ENCODE results near the gene ACSBG1.

ACSBG1 gene

DNA sequence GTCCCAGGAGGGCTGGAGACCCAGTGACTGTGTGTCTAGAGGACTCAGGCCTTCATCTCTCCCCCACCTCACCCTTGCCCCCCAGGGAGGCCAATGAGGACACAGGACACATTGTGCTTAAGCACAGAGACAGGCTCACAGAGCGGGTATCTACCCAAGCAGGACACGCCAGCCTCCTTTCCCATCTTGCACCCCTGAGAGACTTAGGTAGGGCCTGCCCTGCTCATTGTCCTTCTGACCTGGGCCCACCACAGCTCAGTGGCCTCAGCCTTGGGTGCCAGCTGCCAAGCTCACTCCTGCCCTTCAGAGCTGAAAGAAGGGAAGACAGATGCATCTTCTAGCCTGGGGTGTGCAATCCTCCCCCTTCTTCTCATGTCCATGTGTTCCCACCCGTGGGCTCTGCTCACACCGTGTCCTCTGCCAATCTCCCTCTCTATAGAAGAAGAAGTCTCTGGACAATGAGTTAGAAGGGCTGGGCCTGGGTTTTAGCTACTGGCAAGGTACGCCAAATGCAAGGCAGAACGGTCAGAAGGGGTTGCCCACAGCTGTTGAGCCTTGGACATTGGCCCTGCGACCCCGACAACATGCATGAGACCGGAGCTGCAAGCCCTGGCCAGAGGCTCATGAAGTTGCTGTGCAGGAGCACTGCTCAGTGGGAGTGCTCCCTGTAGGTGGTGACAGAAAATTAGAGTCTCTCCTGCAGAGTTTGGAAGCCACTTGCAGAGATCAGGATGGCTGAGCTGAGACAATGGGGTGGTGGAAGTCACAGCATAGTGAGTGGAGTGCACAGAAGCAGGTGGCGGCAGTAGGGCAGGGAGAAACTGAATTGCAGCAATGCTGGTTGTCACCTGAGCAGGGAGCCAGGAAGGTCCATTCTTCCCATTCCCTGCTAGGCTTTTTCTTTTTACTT lies 32.8 kb downstream of the ACSBG1 start:
- DNase-seq: no peak

DNA sequence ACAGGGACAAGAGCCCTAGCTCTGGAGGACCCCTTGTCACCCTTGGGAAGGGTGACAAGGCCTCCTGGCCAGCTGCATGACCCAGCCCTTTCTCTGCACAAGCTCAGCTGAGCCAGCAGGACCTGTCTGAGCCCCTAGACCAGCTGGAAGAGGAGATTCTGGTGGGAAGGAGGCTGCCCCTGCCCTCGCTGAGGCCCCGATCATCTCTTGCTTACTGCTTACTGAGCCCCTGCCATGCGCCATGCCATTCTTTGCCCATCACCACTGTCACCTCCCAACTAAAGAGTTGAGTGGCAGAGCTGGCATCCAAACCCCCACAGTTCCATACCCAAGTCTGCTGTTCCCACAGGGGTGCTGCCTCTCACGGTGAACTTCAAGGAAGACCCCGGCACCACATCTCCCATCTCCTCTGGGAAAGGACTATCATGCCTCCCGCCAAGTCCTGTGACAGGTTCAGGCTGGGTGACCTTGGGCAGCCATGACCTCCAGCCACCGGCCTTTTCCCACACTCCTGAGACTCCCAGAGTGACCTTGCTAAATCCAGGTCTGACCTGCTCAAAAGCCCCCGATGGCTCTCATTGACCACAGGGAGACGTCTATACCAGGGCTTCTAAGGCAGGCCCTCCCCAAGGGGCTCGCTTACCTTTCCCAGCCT lies 34.0 kb downstream of the ACSBG1 start:
- no peak for DNase-seq

DNA sequence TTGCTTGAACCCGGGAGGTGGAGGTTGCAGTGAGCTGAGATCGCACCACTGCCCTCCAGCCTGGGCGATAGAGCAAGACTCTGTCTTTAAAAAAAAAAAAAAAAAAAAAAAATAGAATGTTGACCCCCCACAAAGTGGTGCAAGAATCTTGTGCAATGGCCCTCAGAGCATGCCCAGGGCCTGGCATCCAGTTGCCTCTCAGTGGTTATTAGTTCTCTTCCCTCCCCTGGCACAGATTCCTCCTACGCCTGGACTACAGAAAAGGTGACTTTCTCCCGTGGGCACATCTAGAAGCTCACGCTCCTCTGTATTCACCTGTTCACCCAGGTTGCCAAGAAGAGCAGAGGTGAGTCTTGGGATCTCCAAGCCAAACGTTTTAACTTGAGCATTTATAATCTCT lies 36.7 kb downstream of the ACSBG1 start:
- no peak for DNase-seq

DNA sequence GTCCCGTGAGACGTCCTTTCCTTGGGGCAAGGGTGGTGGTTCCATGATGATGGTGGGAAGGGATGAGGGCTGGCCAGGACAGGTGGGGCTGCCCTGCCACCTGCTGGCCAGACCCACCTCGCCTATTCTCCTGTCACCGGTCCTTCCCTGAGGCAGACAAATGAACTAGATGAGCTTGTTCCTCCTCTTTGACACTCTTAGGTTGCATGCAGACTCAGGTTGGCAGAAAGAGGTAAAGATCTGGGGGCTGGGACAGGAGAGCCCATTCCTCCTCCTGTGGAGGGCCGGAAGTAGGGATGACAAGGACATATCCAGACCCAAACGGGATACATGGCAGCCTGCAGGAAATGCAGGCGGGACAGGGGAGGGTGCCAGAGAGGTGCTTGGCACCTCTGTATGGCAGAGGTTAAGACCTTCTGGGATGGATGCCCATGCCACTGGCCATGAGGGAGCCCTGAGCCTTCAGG lies 38.6 kb downstream of the ACSBG1 start:
- DNase-seq: peak in 1 of 2 experiments; percentile 19

DNA sequence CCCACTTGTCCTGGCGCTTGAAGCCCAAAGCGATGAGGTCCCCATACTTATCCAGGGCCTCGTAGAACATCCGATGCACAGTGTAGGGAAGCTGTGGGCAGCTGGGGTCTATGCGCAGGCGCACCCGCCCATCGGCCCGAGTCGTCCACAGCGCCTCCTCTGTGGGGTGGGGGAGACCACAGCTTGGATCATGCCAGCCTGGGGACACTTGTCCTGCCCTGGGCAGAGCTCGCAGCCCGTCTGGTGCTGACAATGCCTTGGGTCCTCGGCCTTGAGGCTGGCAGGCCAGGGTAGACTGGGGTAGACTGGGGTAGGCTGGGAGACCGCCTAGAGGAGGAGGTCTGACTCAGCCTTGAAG lies 39.8 kb downstream of the ACSBG1 start:
- DNase-seq: no peak

DNA sequence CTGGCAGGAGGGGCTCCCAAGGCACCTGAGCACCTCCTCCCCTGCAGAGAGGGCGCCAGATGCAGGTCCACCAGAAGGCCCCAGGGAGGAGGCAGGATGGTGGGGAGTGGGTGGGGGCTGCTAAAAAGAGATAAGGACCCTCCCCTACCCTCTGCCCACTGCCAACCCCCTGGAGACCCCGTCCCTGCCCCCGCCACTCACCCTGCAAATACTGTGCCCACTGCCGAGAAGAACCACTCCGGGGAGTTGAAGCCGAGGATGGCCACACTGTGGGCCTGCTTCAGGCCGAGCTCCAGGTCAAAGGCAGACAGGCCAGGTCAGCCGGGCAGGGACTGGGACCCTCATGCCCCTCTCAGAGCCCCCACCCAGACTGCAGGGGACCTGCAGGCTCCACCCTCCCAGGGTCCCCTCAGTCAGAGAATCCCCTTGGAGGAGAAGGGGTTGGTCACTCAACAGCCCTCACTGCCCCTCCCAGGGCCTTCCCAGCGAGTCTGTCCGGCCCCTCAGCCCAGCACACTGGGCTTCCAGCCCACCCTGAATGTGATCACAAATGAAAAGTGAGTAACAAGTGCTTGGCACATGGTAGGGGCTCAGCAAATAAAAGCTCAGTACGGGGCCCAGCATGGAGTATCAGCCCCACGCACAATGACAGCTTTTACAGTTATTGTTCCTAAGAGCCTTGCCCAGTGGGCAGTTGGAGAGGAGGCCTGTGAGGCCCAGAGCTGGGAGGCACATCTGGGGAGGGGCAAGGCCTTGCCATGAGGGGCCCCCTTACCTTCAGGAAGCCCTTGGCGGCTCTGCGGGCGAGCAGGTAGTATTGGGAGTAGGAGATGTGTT lies 40.4 kb downstream of the ACSBG1 start:
- DNase-seq: no peak

DNA sequence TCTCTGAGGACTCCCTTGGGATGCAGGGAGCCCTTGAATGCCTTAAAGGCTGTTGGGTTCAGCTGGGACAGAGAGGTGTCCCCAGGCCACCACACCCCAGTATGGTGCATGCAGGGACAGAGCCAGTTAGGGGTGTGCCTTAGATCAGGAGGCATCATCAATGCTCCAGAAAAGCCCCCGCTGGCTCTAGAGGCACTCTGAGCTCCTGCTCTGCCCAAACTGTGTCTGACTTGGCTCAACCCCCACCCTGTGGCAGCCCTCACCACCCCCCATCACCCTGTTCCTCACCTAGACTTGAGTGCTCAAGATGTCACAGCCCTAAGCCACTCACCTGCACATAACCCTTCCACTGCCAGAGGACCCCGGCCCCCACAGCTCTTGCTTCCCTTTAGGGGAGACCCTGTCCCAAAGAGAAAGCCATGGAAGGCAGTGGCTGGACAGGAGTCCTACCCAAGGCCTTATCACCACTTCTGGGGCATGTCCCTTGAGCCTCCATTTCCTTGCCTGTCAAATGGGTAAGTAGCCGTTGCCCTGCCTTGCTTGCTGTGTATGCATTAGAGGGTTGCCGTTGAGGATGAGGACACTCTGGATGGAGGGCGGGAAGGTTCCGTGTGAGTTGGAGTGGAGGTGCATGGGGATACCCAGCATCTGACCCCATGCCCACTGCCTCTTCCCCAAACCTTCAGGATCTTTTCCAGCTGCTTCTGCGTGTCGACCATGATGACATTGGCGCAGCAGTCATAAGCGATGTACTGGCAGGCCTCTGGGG lies 41.4 kb downstream of the ACSBG1 start:
- no peak for DNase-seq

DNA sequence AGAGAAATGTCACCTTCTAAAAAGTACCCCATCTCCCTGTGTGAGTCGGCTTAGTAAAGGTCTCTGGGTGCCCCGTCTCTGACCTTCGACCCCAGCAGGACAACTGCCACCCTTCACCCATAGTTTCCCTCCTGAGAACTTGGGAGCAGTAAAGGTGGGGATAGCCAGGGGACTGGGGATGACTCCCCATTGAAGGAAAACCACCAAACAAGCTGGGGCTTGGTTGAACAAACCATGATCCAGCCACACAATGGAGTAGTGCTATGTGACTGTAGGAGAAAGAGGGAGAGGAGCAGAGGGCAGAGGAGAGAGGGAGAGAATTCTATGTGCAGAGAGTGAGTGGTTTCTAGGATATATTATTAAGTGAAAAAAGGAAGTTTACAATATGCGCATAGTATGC lies 51.5 kb downstream of the ACSBG1 start:
- no peak for DNase-seq

DNA sequence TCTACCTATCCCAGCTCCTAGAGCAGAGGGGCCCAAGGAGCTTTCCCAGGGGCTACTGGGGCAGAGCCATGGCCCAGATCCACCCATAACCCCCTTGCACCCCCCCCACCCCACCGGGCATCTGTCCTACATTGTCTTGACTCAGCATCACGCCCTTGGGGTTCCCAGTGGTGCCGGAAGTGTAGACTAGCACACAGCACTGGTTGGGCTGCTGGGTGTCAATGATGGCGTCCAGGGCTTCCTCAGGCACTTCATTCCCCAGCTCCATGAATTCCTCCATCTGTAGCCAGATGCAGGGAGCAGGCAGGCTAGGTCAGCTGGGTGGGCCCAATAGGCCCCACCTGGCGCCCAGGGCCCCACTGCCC lies 52.0 kb downstream of the ACSBG1 start:
- no peak for DNase-seq

DNA sequence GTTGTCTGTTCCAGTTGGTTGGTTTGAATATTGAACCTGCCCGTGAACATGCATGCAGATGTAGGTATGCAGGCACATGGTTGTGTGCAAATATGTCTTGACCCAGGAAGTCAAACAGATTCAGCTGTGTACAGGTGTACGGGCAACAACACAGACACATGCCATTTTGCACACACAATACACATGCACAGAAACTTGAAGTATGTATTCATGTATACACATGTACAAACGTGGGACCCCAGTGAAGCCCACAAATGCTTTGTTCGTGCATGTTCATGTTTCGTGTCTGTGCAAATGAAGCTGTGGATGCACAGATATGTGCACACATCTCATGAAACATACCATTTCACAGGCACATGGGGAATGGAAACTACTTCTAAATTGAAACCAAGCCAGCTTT lies 54.5 kb downstream of the ACSBG1 start:
- no peak for DNase-seq

DNA sequence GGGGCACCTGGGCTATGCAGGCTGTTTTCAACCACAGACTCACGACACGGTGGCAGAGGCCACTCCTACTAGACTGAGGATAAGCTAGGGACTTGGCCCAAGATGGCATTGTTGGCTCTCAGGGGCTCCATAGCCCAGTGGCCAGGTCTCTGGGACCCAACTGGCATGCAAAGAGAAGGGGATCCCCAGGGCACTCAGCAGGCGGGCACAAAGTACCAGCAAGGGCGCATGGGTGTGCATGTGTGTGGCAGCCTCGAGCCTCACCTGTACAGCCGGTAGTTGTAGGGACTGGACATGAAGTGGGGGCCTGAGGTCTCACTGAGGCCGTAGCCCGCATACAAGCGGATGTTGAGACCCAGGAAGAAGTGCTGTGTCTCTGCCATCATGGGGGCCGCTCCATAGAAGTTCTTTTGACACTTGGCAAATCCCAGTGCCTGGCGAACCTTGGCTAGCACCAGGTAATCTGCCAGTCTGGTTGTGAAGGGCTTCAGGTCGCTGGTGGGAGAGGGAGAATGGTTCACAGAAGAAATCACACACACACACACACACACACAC lies 55.0 kb downstream of the ACSBG1 start:
- DNase-seq: no peak

DNA sequence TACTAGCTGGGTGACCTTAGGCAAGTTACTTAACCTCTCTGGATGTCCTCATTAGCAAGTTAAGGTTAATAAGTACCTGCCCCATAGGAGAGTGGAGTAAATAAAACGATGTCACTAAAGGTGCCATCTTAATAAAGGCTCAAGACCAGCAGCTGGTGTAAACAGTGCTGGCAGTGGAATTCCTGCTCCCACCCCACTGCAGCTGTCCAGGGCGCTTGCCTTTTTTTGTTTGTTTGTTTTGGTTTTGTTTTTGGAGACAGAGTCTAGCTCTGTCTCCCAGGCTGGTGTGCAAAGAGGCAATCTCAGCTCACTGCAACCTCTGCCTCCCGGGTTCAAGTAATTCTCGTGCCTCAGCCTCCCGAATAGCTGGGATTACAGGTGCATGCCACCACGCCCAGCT lies 56.3 kb downstream of the ACSBG1 start:
- no peak for DNase-seq

DNA sequence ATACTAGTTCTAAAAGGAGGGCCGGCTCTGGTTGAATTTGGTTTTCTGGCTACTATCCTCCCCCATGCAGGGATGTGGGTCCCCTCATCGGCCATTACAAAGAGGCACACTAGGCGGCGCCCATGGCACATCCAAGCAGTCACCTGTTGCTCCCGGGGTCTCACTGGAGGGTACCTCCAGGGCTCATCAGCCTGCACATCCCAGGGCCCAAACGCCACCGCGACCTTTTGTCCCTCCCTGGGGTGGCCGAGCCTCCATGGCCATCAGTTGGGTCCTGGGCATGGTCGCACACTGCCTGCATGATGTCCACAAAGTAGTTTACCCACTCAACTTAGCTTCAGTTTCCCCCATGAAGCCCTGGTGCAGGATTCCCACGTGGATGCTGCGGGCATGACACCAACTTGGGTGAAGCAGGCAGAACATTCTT lies 56.9 kb downstream of the ACSBG1 start:
- no peak for DNase-seq

DNA sequence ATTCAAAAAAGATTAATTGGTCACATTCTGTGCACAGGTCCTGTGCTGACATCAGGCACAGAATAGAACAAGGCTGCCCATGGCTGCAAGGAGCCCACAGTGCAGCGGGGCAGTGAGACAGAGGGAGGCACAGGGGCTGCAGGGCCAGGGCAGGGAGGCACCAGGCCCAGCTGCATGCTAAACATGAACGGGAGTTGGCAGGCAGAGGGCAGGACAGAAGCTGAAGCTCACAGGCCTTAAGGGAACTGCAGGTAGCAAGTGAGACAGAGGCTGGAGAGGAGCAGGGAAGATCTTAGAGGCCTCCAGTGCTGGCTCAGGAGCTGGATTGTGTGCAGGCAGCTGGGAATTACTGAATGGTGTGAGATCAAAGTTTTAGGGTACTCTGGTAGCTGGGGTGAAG lies 59.0 kb downstream of the ACSBG1 start:
- no peak for DNase-seq

DNA sequence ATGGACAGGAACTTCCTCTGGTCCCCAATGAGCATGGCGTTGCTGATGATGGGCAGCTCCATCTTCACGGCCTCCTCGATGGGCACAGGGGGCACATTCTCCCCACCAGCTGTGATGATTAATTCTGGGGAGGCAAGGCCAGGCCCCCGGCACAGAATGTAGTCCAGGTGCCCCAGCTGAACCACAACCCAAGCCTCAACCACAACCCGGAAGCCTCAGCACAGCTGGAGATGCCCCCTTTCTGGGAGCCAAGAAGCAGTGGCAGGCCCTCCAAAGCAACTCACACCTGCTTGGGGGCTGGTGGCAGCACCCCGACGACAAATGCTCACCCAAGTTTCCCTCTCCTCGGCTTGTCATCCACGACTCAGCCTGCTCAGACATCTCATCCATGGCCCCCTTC lies 60.0 kb downstream of the ACSBG1 start:
- DNase-seq: no peak

DNA sequence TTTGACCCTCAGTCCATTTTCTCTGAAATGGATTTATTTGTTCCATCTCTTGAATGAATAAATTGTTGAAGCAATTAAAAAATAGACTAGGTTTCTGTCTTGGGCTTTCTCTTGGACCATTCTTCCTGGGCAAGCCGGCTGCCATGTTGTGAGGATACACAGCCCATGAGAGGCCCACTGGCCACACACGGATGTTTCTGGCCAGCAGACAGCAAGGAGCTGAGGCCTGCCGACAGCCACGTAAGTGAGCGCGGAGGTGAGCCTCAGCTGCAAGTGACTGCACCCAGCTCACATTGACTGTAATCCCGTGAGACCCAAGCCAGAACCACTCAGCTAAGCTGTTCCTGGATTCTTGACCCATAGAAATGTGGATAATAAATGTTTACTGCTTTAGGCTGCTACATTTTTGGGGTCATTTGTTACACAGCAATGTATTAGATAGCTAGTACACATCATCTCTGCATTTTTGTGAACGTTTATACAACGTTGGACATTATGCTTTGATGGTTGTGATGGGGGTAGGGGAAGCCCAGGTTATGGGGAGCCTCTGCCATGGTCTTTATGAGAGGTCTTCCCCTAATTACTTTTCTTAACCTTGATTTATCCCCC lies 62.4 kb downstream of the ACSBG1 start:
- DNase-seq: no peak

DNA sequence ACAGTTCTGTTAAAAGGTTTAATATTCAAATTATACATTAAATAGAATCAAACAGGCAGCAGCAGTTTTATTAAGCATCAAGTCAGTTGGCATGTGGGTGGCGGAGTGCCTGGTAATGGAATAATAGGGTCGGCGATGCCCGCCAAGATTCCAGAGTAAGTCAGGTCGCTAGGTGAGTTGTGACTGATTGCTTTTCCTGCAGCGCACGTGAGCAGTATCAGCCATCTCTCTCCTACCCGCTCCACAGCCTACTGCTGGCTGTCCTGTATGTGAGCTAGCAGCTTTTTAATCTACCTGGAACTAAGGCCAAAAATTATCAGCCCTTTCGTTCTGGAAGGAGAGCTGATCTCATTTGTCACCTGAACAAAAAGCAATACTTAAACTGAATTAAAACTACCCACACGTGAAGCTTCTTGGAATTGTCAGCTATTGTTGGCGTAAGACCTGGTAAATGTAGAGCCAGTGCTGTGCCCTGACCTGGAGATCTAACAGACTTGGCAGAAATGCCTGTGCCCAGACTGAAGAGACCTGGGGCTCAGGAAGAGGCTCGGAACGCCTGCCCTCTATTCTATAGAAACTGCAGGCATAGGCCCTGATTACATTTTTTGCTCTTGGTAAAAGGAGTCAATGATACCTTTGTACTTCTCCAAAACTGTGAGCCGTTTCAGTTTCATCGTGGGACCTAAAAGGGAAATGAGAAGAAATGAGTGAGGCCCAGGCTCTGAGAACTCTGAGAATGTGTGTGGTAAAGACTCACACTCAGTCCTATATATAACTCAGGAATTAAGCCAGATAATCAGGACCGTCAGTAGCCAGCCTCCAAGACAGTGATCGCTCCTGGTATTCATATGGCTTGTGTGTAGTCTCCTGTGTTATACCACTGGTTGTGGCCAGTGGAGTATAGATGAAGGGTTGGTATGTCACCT lies 63.3 kb downstream of the ACSBG1 start:
- no peak for DNase-seq

DNA sequence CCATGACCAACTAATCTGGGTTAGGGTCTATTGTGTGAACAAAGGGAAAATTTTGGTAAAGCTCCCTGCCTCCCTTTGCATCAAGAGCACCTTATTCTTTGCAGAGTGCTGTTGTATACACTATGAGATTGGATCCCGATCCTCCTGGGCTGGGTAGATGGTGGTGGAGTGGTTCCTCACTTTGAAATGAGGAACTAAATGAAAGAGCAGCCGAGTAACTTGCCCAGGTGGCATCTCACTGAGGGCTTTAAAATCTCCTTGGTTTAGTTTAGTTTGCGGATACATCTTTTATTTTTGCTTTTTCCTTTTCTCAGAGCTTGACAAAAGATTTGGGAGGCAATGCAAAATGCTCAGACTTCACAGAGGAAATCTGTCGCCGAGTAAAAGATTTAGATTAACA lies 65.8 kb downstream of the ACSBG1 start:
- no peak for DNase-seq

DNA sequence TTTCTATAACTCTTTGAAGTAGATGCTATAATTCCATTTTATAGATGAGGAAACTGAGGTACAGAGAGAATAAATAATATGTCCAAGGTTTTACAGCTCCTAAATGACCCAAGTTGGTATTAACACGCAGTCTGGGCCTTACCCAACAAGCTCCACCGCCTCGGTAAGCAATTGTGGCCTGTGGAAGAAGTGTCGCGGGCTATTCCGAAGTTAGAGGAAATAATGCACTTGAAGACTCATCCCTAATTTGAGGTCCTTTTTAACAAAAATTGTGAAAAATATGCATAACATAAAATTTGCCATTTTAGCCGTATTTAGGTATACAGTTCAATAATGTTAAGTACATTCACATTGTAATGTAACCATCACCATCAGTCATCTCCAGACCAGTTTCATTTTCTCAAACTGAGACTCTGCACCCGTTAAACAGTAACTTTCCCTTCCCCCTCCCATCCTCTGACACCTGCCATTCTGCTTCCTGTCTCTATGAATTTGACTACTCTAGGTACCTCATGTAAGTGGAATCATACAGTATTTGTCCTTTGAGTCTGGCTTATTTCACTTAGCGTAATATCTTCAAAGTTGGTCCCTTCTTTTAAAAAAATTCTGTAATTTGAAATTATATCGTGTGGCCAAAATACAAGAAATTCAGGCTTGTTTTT lies 67.0 kb downstream of the ACSBG1 start:
- DNase-seq: no peak

DNA sequence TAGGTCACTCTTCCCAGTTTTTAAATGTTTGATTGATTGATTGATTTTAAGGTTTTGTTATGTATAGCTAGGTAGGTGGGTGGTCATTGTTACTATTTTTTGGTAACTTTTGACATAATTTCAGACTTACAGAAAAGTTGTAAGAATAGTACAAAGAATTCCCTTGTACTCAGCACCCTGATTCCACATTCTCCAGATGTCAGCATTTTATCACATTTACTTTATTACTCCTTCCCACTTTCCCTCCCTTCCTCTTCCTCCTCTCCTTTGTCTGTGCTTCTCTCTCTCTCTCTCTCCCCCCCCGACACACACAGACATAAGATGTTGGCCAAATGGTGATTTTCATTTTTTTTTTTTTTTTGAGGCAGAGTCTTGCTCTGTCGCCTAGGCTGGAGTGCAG lies 70.4 kb downstream of the ACSBG1 start:
- no peak for DNase-seq

All from NCI-H2081 (cell line).